Large intestine (tissue), 3 donors: ENCODE measurements around the gene C1R. TPM values are rescaled to one million over a fixed set of nuclear protein-coding genes. Genes with fewer than 3 reads are reported as not detected.
A peak's percentile ranks its signal among the peaks of the same experiment; 100 is the strongest.

Source experiments
- DNase-seq, 2 donors: peaks; one replicate each; pipeline versions ENCODE4 v3.0.0 to v3.0.0-alpha.2; 2013
- H3K27ac ChIP-seq: one replicate; pipeline ENCODE4 v1.5.1; 2013; ENCODE audit warnings: low read length
- H3K27me3 ChIP-seq: 2 replicates; pipeline ENCODE4 v1.6.1; 2013; ENCODE audit warnings: low read length; ENCODE audit not compliant: control insufficient read depth, insufficient read depth
- H3K36me3 ChIP-seq: 2 replicates; pipeline ENCODE4 v1.6.1; 2013; ENCODE audit warnings: low read length; ENCODE audit not compliant: control insufficient read depth, insufficient read depth
- H3K4me1 ChIP-seq: one replicate; pipeline ENCODE4 v1.6.1; 2013; ENCODE audit warnings: low read length; ENCODE audit not compliant: control insufficient read depth, insufficient read depth
- H3K4me3 ChIP-seq: one replicate; pipeline ENCODE4 v1.5.1; 2013; ENCODE audit warnings: low read length
- H3K9me3 ChIP-seq: one replicate; pipeline ENCODE4 v1.6.1; 2013; ENCODE audit warnings: mild to moderate bottlenecking, low read depth, low read length, moderate library complexity; ENCODE audit not compliant: control insufficient read depth
- WGBS: methylation state at CpG from one replicate; pipeline ENCODE4 v1.1.5; 2013; ENCODE audit warnings: low lambda C conversion rate; ENCODE audit not compliant: insufficient coverage; 5-methylcytosine and 5-hydroxymethylcytosine counted together
- polyA plus RNA-seq: library from polyadenylated mRNA; unstranded; fragments of 120-200 nt; gene quantifications from one replicate; pipeline ENCODE4 v1.2.1, GENCODE V29; 2013

Gene C1R
- polyA plus RNA-seq, 1 donor, result 56.5 TPM

- no peak overlapping the region for H3K27ac ChIP-seq
- DNase-seq, result no peak
- H3K4me1 ChIP-seq, result peaks cover 2% of the 10 kb centered on the region
- no peaks in the 10 kb centered on the region for H3K27me3 ChIP-seq
- no peak overlapping the region for H3K4me3 ChIP-seq
- WGBS, result 100% methylated on average over 2 of the region's 19 CpGs
- H3K36me3 ChIP-seq, result peaks cover 24% of the 10 kb centered on the region
- H3K9me3 ChIP-seq, result no peaks in the 10 kb centered on the region
These were observed 4.7 kb upstream of the C1R start for GRCh38 chr12:7096979-7097378.

GRCh38 chr12:7096006-7096932 lies 4.0 kb upstream of the C1R start:
- Histone ChIP-seq H3K4me3 (no peak overlapping the region), H3K9me3 (no peaks in the 10 kb centered on the region), H3K36me3 (peaks cover 18% of the 10 kb centered on the region), H3K27ac (no peak overlapping the region), H3K4me1 (peaks cover 4% of the 10 kb centered on the region), H3K27me3 (no peaks in the 10 kb centered on the region)
- DNase-seq, result no peak
- WGBS, result no CpG with 5 or more reads among the region's 26 CpGs

- WGBS, result no CpG with 5 or more reads among the region's 10 CpGs
- Histone ChIP-seq H3K36me3 (peaks cover 8% of the 10 kb centered on the region), H3K27ac (no peak overlapping the region), H3K4me3 (no peak overlapping the region), H3K4me1 (peaks cover 4% of the 10 kb centered on the region), H3K27me3 (no peaks in the 10 kb centered on the region), H3K9me3 (no peaks in the 10 kb centered on the region)
- no peak for DNase-seq
These were observed 1.6 kb upstream of the C1R start for GRCh38 chr12:7093892-7094291.

GRCh38 chr12:7093486-7093885 lies 1.2 kb upstream of the C1R start:
- Histone ChIP-seq H3K27me3 (no peaks in the 10 kb centered on the region), H3K27ac (no peak overlapping the region), H3K36me3 (peaks cover 6% of the 10 kb centered on the region), H3K9me3 (no peaks in the 10 kb centered on the region), H3K4me3 (no peak overlapping the region), H3K4me1 (peaks cover 4% of the 10 kb centered on the region)
- 50% methylated on average over 3 of the region's 5 CpGs for WGBS
- DNase-seq, result no peak

GRCh38 chr12:7092986-7093460 lies 778 bp upstream of the C1R start:
- WGBS, result no CpG with 5 or more reads among the region's 8 CpGs
- H3K4me3 ChIP-seq, result no peak overlapping the region
- H3K27me3 ChIP-seq, result no peaks in the 10 kb centered on the region
- no peak overlapping the region for H3K27ac ChIP-seq
- H3K4me1 ChIP-seq, result peaks cover 4% of the 10 kb centered on the region
- H3K9me3 ChIP-seq, result no peaks in the 10 kb centered on the region
- DNase-seq, result no peak
- peaks cover 5% of the 10 kb centered on the region for H3K36me3 ChIP-seq

GRCh38 chr12:7091660-7092228 lies 501 bp downstream of the C1R start:
- DNase-seq, result peak in 1 of 2 donors; percentile 26
- Histone ChIP-seq H3K4me3 (peak overlapping the region; percentile 36), H3K27ac (peak overlapping the region; percentile 69), H3K27me3 (no peaks in the 10 kb centered on the region), H3K36me3 (peaks cover 2% of the 10 kb centered on the region), H3K9me3 (no peaks in the 10 kb centered on the region), H3K4me1 (peaks cover 4% of the 10 kb centered on the region)
- WGBS, result no CpG with 5 or more reads among the region's 10 CpGs

GRCh38 chr12:7091171-7091570 lies 1.1 kb downstream of the C1R start:
- H3K4me1 ChIP-seq, result peaks cover 4% of the 10 kb centered on the region
- no peak overlapping the region for H3K27ac ChIP-seq
- H3K4me3 ChIP-seq, result no peak overlapping the region
- no peaks in the 10 kb centered on the region for H3K9me3 ChIP-seq
- no peaks in the 10 kb centered on the region for H3K27me3 ChIP-seq
- peaks cover 2% of the 10 kb centered on the region for H3K36me3 ChIP-seq
- no CpG with 5 or more reads among the region's 7 CpGs for WGBS
- no peak for DNase-seq

- peaks cover 4% of the 10 kb centered on the region for H3K4me1 ChIP-seq
- no CpG with 5 or more reads among the region's 16 CpGs for WGBS
- no peak for DNase-seq
- no peak overlapping the region for H3K4me3 ChIP-seq
- H3K27ac ChIP-seq, result no peak overlapping the region
- peaks cover 2% of the 10 kb centered on the region for H3K36me3 ChIP-seq
- peaks cover under 1% of the 10 kb centered on the region for H3K9me3 ChIP-seq
- H3K27me3 ChIP-seq, result no peaks in the 10 kb centered on the region
These were observed 1.8 kb downstream of the C1R start for GRCh38 chr12:7090222-7090998.

GRCh38 chr12:7089196-7089871 lies 2.9 kb downstream of the C1R start:
- H3K9me3 ChIP-seq, result peaks cover 11% of the 10 kb centered on the region
- H3K4me3 ChIP-seq, result no peak overlapping the region
- no peak for DNase-seq
- WGBS, result no CpG with 5 or more reads among the region's 11 CpGs
- H3K27me3 ChIP-seq, result no peaks in the 10 kb centered on the region
- peaks cover 4% of the 10 kb centered on the region for H3K4me1 ChIP-seq
- H3K36me3 ChIP-seq, result peaks cover 2% of the 10 kb centered on the region
- no peak overlapping the region for H3K27ac ChIP-seq

GRCh38 chr12:7083125-7083524 lies 9.1 kb downstream of the C1R start:
- H3K9me3 ChIP-seq, result peaks cover 17% of the 10 kb centered on the region
- peaks cover 3% of the 10 kb centered on the region for H3K4me1 ChIP-seq
- H3K27me3 ChIP-seq, result no peaks in the 10 kb centered on the region
- peaks cover 8% of the 10 kb centered on the region for H3K36me3 ChIP-seq
- H3K27ac ChIP-seq, result no peak overlapping the region
- DNase-seq, result no peak
- no peak overlapping the region for H3K4me3 ChIP-seq
